KOPT-K1 (cell line): ENCODE results near the gene GLI3.

Experiments
- H3K27ac ChIP-seq: fragments of 200-600 bp; sonication (generic); 2 replicates; pipeline ENCODE4 v1.5.1; 2016; ENCODE audit warnings: antibody characterized with exemption, mild to moderate bottlenecking, low read depth, low read length; ENCODE audit not compliant: poor library complexity, severe bottlenecking
- H3K36me3 ChIP-seq: fragments of 200-600 bp; sonication (generic); 2 replicates; pipeline ENCODE4 v1.5.1; 2017; ENCODE audit warnings: antibody characterized with exemption, mild to moderate bottlenecking, low read length, moderate library complexity; ENCODE audit not compliant: insufficient read depth
- H3K9me3 ChIP-seq: fragments of 200-600 bp; sonication (generic); 2 replicates; pipeline ENCODE4 v1.5.1; 2017; ENCODE audit warnings: antibody characterized with exemption, low read length, mild to moderate bottlenecking; ENCODE audit not compliant: insufficient read depth, poor library complexity, severe bottlenecking

The GLI3 gene

GRCh38 chr7:42091461-42092291 is 145.3 kb downstream of the GLI3 start:
- no peaks in the 10 kb centered on the region for H3K9me3 ChIP-seq
- no peak overlapping the region for H3K27ac ChIP-seq
- no peaks in the 10 kb centered on the region for H3K36me3 ChIP-seq

GRCh38 chr7:42090806-42091205 is 146.2 kb downstream of the GLI3 start:
- no peak overlapping the region for H3K27ac ChIP-seq
- H3K9me3 ChIP-seq = no peaks in the 10 kb centered on the region
- H3K36me3 ChIP-seq = no peaks in the 10 kb centered on the region

- H3K9me3 ChIP-seq = no peaks in the 10 kb centered on the region
- H3K36me3 ChIP-seq = no peaks in the 10 kb centered on the region
- no peak overlapping the region for H3K27ac ChIP-seq
These were observed 147.0 kb downstream of the GLI3 start for GRCh38 chr7:42090056-42090455.

GRCh38 chr7:42087616-42088015 is 149.4 kb downstream of the GLI3 start:
- H3K9me3 ChIP-seq = no peaks in the 10 kb centered on the region
- no peak overlapping the region for H3K27ac ChIP-seq
- H3K36me3 ChIP-seq = no peaks in the 10 kb centered on the region

- no peaks in the 10 kb centered on the region for H3K36me3 ChIP-seq
- H3K9me3 ChIP-seq = no peaks in the 10 kb centered on the region
- no peak overlapping the region for H3K27ac ChIP-seq
These were observed 151.5 kb downstream of the GLI3 start for GRCh38 chr7:42085531-42085930.

GRCh38 chr7:42084263-42084662 is 152.7 kb downstream of the GLI3 start:
- Histone ChIP-seq H3K9me3 (no peaks in the 10 kb centered on the region), H3K27ac (no peak overlapping the region), H3K36me3 (no peaks in the 10 kb centered on the region)

- no peaks in the 10 kb centered on the region for H3K9me3 ChIP-seq
- no peak overlapping the region for H3K27ac ChIP-seq
- no peaks in the 10 kb centered on the region for H3K36me3 ChIP-seq
These were observed 153.7 kb downstream of the GLI3 start for GRCh38 chr7:42083284-42083683.

GRCh38 chr7:42082144-42082543 is 154.9 kb downstream of the GLI3 start:
- H3K27ac ChIP-seq = no peak overlapping the region
- no peaks in the 10 kb centered on the region for H3K36me3 ChIP-seq
- H3K9me3 ChIP-seq = no peaks in the 10 kb centered on the region

- Histone ChIP-seq H3K27ac (no peak overlapping the region), H3K9me3 (no peaks in the 10 kb centered on the region)
These were observed 155.3 kb downstream of the GLI3 start for GRCh38 chr7:42081671-42082070.

GRCh38 chr7:42080841-42081586 is 156.0 kb downstream of the GLI3 start:
- Histone ChIP-seq H3K36me3 (no peaks in the 10 kb centered on the region), H3K9me3 (no peaks in the 10 kb centered on the region), H3K27ac (no peak overlapping the region)

More at GRCh38 chr7:42081671-42082070, 155.3 kb downstream of the GLI3 start:
- no peaks in the 10 kb centered on the region for H3K36me3 ChIP-seq

GRCh38 chr7:42077271-42078135 is 159.5 kb downstream of the GLI3 start:
- H3K27ac ChIP-seq = no peak overlapping the region
- no peaks in the 10 kb centered on the region for H3K9me3 ChIP-seq
- H3K36me3 ChIP-seq = no peaks in the 10 kb centered on the region

- no peaks in the 10 kb centered on the region for H3K36me3 ChIP-seq
- H3K27ac ChIP-seq = no peak overlapping the region
- H3K9me3 ChIP-seq = no peaks in the 10 kb centered on the region
These were observed 160.1 kb downstream of the GLI3 start for GRCh38 chr7:42076870-42077269.

GRCh38 chr7:42075418-42075817 is 161.6 kb downstream of the GLI3 start:
- no peaks in the 10 kb centered on the region for H3K9me3 ChIP-seq

GRCh38 chr7:42074076-42074475 is 162.9 kb downstream of the GLI3 start:
- Histone ChIP-seq H3K36me3 (no peaks in the 10 kb centered on the region), H3K9me3 (no peaks in the 10 kb centered on the region), H3K27ac (no peak overlapping the region)

More at GRCh38 chr7:42075418-42075817, 161.6 kb downstream of the GLI3 start:
- H3K36me3 ChIP-seq = no peaks in the 10 kb centered on the region
- H3K27ac ChIP-seq = no peak overlapping the region
